Panc1 (cell line): Measurements from ENCODE around the gene MBD3. TPM values are rescaled to one million over a fixed set of nuclear protein-coding genes. Genes with fewer than 3 reads are reported as not detected.
A peak's percentile ranks its signal among the peaks of the same experiment; 100 is the strongest.

Source experiments
- ATAC-seq: fragments of 200-7000 bp; cut with Tn5 transposase; 2 replicates; pipeline ENCODE4 v1.9.1; 2020; ENCODE audit warnings: mild to moderate bottlenecking, moderate library complexity
- BruUV-seq: library from RNA; stranded (reverse); fragments of 400-500 nt; replicated peaks from 2 replicates; lab custom pipeline; 2021; lab: Mats Ljungman, UMichigan
- CTCF ChIA-PET: fragments of 300-600 bp; sonication (Branson Sonifier 250); formaldehyde crosslinking; loops from one replicate; lab custom pipeline; 2022; ENCODE audit warnings: antibody characterized with exemption; lab: Charles Lee
- POLR2A ChIA-PET: fragments of 300-600 bp; sonication (Branson Sonifier 250); formaldehyde crosslinking; loops from one replicate; lab custom pipeline; 2022; ENCODE audit warnings: antibody characterized with exemption; lab: Charles Lee
- DNase-seq: peaks from one replicate; pipeline ENCODE4 v3.0.0-alpha.2; 2010; ENCODE audit warnings: low read depth, low spot score
- H3K27ac ChIP-seq: 2 replicates; pipeline ENCODE4 v1.5.1; 2011; ENCODE audit warnings: mild to moderate bottlenecking, low read length, inconsistent platforms
- H3K27me3 ChIP-seq: fragments of 200-500 bp; sonication (Bioruptor generic); 2 replicates; pipeline ENCODE4 v1.6.0; 2014; ENCODE audit warnings: low read length, inconsistent platforms; ENCODE audit not compliant: control insufficient read depth, insufficient read depth
- H3K36me3 ChIP-seq: fragments of 200-500 bp; sonication (Bioruptor generic); 2 replicates; pipeline ENCODE4 v1.5.1; 2014; ENCODE audit warnings: inconsistent platforms, mild to moderate bottlenecking, low read length, moderate library complexity; ENCODE audit not compliant: control insufficient read depth, insufficient read depth
- H3K4me1 ChIP-seq: 2 replicates; pipeline ENCODE4 v1.5.1; 2011; ENCODE audit warnings: inconsistent platforms, mild to moderate bottlenecking, low read length, moderate library complexity; ENCODE audit not compliant: control insufficient read depth, insufficient read depth
- H3K4me3 ChIP-seq, 2 experiments: 2 replicates each; pipeline ENCODE4 v1.5.1; 2011 to 2012; ENCODE audit warnings: low read depth in 2 of 2, low read length in 2 of 2, mild to moderate bottlenecking in 2 of 2, inconsistent platforms in 1 of 2, moderate library complexity in 1 of 2
- H3K9me3 ChIP-seq: fragments of 200-500 bp; sonication (Bioruptor generic); 2 replicates; pipeline ENCODE4 v1.5.1; 2014; ENCODE audit warnings: low read depth, mild to moderate bottlenecking, inconsistent platforms, low read length, moderate library complexity; ENCODE audit not compliant: control insufficient read depth, insufficient read depth
- CTCF ChIP-seq: fragments of 450-650 bp; IDR thresholded peaks from 2 replicates; pipeline ENCODE4 v1.5.1; 2017; ENCODE audit warnings: mild to moderate bottlenecking
- POLR2AphosphoS5 ChIP-seq: IDR thresholded peaks from 2 replicates; pipeline ENCODE4 v1.6.1; 2012; ENCODE audit warnings: mild to moderate bottlenecking, low read depth, low read length, moderate library complexity
- REST ChIP-seq, 2 experiments: IDR thresholded peaks; 2 replicates each; pipeline ENCODE4 v1.6.1; 2011 to 2012; ENCODE audit warnings: low read depth in 2 of 2, control low read depth in 1 of 2, low read length in 1 of 2, mild to moderate bottlenecking in 1 of 2, moderate library complexity in 1 of 2; ENCODE audit not compliant: insufficient read depth in 1 of 2
- SIN3A ChIP-seq: IDR thresholded peaks from 2 replicates; pipeline ENCODE4 v1.6.1; 2012; ENCODE audit warnings: low read depth, mild to moderate bottlenecking, low read length, moderate library complexity, borderline replicate concordance; ENCODE audit not compliant: insufficient read depth
- TCF7L2 ChIP-seq: IDR thresholded peaks from 2 replicates; pipeline ENCODE4 v1.6.1; 2011; ENCODE audit warnings: mild to moderate bottlenecking, low read depth, low read length, inconsistent platforms
- in situ Hi-C: cut with HindIII; loops from 2 replicates; pipeline ENCODE4 v1.10.0; 2016; ENCODE audit warnings: low sequenced_read_pairs, low pct_unique_long_range_greater_than_20kb
- intact Hi-C: fragments of 100-400 bp; cut with micrococcal nuclease; formaldehyde crosslinking; loops from one replicate; pipeline ENCODE4 v1.10.0; 2022; ENCODE audit not compliant: unreplicated experiment
- total RNA-seq: library from RNA; stranded (reverse); gene quantifications from one replicate; pipeline ENCODE4 v1.2.1, GENCODE V29; 2021; ENCODE audit not compliant: unreplicated experiment

The MBD3 gene
- total RNA-seq, 1 experiment from 2014 or later = 139 TPM

- CTCF ChIA-PET = no interaction called here
- no peak overlapping the region for H3K27ac ChIP-seq
- H3K4me3 ChIP-seq = no peak overlapping the region
- no peaks in the 10 kb centered on the region for H3K4me1 ChIP-seq
- ATAC-seq (no peak), DNase-seq (no peak)
- H3K27me3 ChIP-seq = no peaks in the 10 kb centered on the region; the same call in 1 of the 2 replicates
- POLR2A ChIA-PET = interaction anchor here (0.6 kb wide), 1 partner anchor 164 kb away, joined by 7 read pairs; no protein-coding TSS in a partner anchor
- intact Hi-C loops (no loop called here), in situ Hi-C loops (no loop called here)
- no peak for TF ChIP-seq CTCF
- no TSS peak for BruUV-seq
- no peaks in the 10 kb centered on the region for H3K9me3 ChIP-seq
- H3K36me3 ChIP-seq = no peaks in the 10 kb centered on the region
Measured at GRCh38 chr19:1526066-1526778, 66.4 kb downstream of the MBD3 start.

- Histone ChIP-seq H3K27me3 (no peaks in the 10 kb centered on the region; the same call in 1 of the 2 replicates), H3K4me3 (no peak overlapping the region), H3K4me1 (no peaks in the 10 kb centered on the region), H3K9me3 (no peaks in the 10 kb centered on the region), H3K36me3 (no peaks in the 10 kb centered on the region), H3K27ac (no peak overlapping the region)
- DNase-seq = no peak
- in situ Hi-C loops (no loop called here), intact Hi-C loops (no loop called here)
- ChIA-PET CTCF (no interaction called here), POLR2A (no interaction called here)
- no peak for TF ChIP-seq CTCF
- no peak for TF ChIP-seq REST (IDR thresholded peaks at IDR 0.05; ENCODE audit: insufficient read depth in 1 of 2, low read depth in 2 of 2, low read length in 1 of 2)
- no peak for TF ChIP-seq POLR2AphosphoS5
- no peak for TF ChIP-seq TCF7L2
- no peak for TF ChIP-seq SIN3A
- BruUV-seq = no TSS peak
- peak; percentile 20; the same call in 1 of the 2 replicates for ATAC-seq
Measured at GRCh38 chr19:1525343-1525742, 67.3 kb downstream of the MBD3 start.
